Dermis lymphatic vessel endothelial cell (primary cell): ENCODE measurements around the gene ZNRF4. TPM values are rescaled to one million over a fixed set of nuclear protein-coding genes. Genes with fewer than 3 reads are reported as not detected.

ENCODE experiments used
- total RNA-seq: library from RNA; depleted of rRNA; stranded (reverse); fragments of >200 nt; gene quantifications from 2 replicates; pipeline ENCODE4 v1.2.1, GENCODE V29; 2014

The ZNRF4 gene, protein sequence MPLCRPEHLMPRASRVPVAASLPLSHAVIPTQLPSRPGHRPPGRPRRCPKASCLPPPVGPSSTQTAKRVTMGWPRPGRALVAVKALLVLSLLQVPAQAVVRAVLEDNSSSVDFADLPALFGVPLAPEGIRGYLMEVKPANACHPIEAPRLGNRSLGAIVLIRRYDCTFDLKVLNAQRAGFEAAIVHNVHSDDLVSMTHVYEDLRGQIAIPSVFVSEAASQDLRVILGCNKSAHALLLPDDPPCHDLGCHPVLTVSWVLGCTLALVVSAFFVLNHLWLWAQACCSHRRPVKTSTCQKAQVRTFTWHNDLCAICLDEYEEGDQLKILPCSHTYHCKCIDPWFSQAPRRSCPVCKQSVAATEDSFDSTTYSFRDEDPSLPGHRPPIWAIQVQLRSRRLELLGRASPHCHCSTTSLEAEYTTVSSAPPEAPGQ
- total RNA-seq: not detected in 2 replicates

DNA sequence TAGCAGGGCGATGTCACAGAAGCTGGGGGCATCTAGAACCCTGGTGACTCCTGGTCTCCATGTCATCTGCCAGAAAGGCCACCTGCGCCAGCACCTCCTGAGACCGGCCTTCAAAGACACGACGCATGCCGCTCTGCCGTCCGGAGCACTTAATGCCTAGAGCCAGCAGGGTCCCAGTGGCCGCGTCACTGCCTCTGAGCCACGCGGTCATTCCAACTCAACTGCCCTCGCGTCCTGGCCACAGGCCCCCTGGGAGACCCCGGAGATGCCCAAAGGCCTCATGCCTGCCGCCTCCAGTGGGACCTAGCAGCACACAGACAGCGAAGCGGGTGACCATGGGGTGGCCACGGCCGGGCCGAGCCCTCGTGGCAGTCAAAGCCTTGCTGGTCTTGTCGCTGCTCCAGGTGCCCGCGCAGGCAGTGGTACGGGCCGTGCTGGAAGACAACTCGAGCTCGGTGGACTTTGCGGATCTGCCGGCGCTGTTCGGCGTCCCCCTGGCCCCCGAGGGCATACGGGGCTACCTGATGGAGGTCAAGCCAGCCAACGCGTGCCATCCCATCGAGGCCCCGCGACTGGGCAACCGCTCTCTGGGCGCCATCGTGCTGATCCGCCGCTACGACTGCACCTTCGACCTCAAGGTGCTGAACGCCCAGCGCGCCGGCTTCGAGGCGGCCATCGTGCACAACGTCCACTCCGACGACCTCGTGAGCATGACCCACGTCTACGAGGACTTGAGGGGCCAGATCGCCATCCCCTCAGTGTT is at the start of gene ZNRF4:
ZNRF4 (plus strand) TSS at position 51 of the 763 bp plus-strand sequence; CDS start at position 126, 75 bp downstream.

Other genes starting within 250 kb of the ZNRF4 start
- 43.8 and 60.3 TPM in 2 replicates for gene PTPRS, start 114.6 kb upstream of the ZNRF4 start, total RNA-seq
- not detected in 2 replicates for gene TINCR, start 112.5 kb downstream of the ZNRF4 start, total RNA-seq
- gene SAFB2, start 167.4 kb downstream of the ZNRF4 start, total RNA-seq: 24.6 and 30.2 TPM in 2 replicates
- gene SAFB, start 167.7 kb downstream of the ZNRF4 start, total RNA-seq: 35.5 and 49.9 TPM in 2 replicates
- 26.2 and 71.1 TPM in 2 replicates for gene MICOS13, start 225.1 kb downstream of the ZNRF4 start, total RNA-seq
- 3.7 and 6.1 TPM in 2 replicates for gene HSD11B1L, start 225.6 kb downstream of the ZNRF4 start, total RNA-seq
- gene RPL36, start 234.9 kb downstream of the ZNRF4 start, total RNA-seq: 575 and 962 TPM in 2 replicates